Testis (tissue), 3 donors: ENCODE results near the gene ALG9. TPM values are rescaled to one million over a fixed set of nuclear protein-coding genes. Genes with fewer than 3 reads are reported as not detected.

Experiments
- DNase-seq: peaks from one replicate; pipeline ENCODE4 v3.0.0-alpha.2; 2019
- H3K27ac ChIP-seq, 2 donors: fragments of 200-600 bp; sonication (generic); one replicate each; pipeline ENCODE4 v1.5.1; 2019
- H3K27me3 ChIP-seq: fragments of 200-600 bp; sonication (generic); one replicate; pipeline ENCODE4 v1.5.1; 2019
- H3K36me3 ChIP-seq: fragments of 200-600 bp; sonication (generic); one replicate; pipeline ENCODE4 v1.5.1; 2017; ENCODE audit warnings: low read depth; ENCODE audit errors: missing control alignments
- H3K4me1 ChIP-seq: fragments of 200-600 bp; sonication (generic); one replicate; pipeline ENCODE4 v1.5.1; 2019
- H3K4me3 ChIP-seq, 2 donors: fragments of 200-600 bp; sonication (generic); one replicate each; pipeline ENCODE4 v1.5.1; 2017 to 2019
- H3K9me3 ChIP-seq: fragments of 200-600 bp; sonication (generic); one replicate; pipeline ENCODE4 v1.5.1; 2017
- CTCF ChIP-seq, 3 experiments: fragments of 450-650 bp in 2 of 3; fragments of 200-600 bp in 1 of 3; sonication (generic) in 1 of 3; IDR thresholded peaks; one replicate each; pipeline ENCODE4 v1.5.1; 2016 to 2019; ENCODE audit warnings: antibody characterized with exemption in 3 of 3, mild to moderate bottlenecking in 2 of 3, moderate library complexity in 1 of 3
- POLR2A ChIP-seq: fragments of 450-650 bp; IDR thresholded peaks from one replicate; pipeline ENCODE4 v1.6.1; 2017; ENCODE audit warnings: antibody characterized with exemption, mild to moderate bottlenecking, moderate library complexity
- WGBS, 2 donors: methylation state at CpG; one replicate each; pipeline ENCODE4 v1.1.5; 2018; 5-methylcytosine and 5-hydroxymethylcytosine counted together
- intact Hi-C: fragments of 100-400 bp; cut with DNase I; formaldehyde crosslinking; loops from one replicate; pipeline ENCODE4 v1.15.1; 2023; ENCODE audit warnings: low total_unique reads
- polyA plus RNA-seq: library from polyadenylated mRNA; stranded (reverse); fragments of 350-450 nt; fragmentation: Illumina TruSeq; extraction: RNeasy Lipid Tissue Mini Kit (QIAGEN cat#74804); gene quantifications from one replicate; pipeline ENCODE4 v1.2.3, GENCODE V29; 2014; ENCODE audit warnings: low read depth, low replicate concordance; ENCODE audit not compliant: insufficient read depth
- total RNA-seq, 2 donors: library from RNA; depleted of rRNA; stranded (reverse); fragments of >200 nt; gene quantifications; one replicate each; pipeline ENCODE4 v1.2.3, GENCODE V29; 2016

The ALG9 gene
- total and polyA plus RNA-seq, 3 donors from 2014 or later, result 40.1 to 42.0 (median 41.3) TPM

DNA sequence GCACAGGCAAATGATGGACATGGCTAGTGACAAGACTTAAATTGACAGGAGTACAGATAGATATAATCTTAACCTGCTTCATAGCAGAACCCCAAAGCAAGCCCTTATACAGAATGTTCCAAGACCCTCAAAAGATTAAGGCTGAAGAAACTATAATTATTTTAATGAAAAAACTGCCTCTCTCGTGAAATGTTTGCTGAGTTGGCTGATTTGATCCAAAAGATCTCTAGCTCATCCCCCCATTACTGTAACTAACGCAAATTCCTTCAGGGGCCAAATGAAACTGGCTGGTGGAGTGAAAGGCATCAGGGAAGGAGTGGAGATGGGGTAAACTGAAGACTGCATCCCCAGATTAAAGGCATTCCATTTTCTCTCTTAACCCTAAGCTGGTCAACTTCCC lies 19.3 kb downstream of the ALG9 start:
- TF ChIP-seq CTCF (IDR thresholded peaks at IDR 0.05), result no peak
- TF ChIP-seq POLR2A, result no peak
- H3K36me3 ChIP-seq, result no peaks in the 10 kb centered on the region
- WGBS, 2 donors, result 70 to 86% methylated on average over 2 of the region's 2 CpGs

GRCh38 chr11:111851636-111852035 lies 19.7 kb downstream of the ALG9 start:
- intact Hi-C loops, result no loop called here
- no peak for DNase-seq

More for the DNA sequence above, 19.3 kb downstream of the ALG9 start:
- no peaks in the 10 kb centered on the region for H3K4me1 ChIP-seq
- H3K4me3 ChIP-seq, result no peak overlapping the region
- intact Hi-C loops, result no loop called here
- no peaks in the 10 kb centered on the region for H3K27me3 ChIP-seq
- H3K9me3 ChIP-seq, result no peaks in the 10 kb centered on the region
- DNase-seq, result no peak
- H3K27ac ChIP-seq, result no peak overlapping the region

DNA sequence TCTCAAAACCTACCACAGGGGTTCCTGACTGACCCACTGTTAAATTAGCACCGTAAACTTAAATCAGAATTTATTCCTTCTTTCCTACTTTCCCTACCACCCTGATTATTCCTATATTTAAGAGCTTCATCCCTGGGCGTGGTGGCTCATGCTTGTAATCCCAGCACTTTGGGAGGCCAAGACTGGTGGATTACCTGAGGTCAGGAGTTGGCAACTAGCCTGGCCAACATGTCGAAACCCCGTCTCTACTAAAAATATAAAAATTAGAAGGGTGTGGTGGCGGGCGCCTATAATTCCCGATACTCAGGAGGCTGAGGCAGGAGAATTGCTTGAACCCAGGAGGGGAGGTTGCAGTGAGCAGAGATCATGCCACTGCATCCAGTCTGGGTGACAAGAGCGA lies 20.3 kb downstream of the ALG9 start:
- no peak for DNase-seq
- H3K36me3 ChIP-seq, result no peaks in the 10 kb centered on the region
- H3K4me3 ChIP-seq, result no peak overlapping the region
- H3K27ac ChIP-seq, result no peak overlapping the region
- TF ChIP-seq CTCF (IDR thresholded peaks at IDR 0.05) (no peak), POLR2A (no peak)
- H3K9me3 ChIP-seq, result no peaks in the 10 kb centered on the region
- no peaks in the 10 kb centered on the region for H3K4me1 ChIP-seq
- no peaks in the 10 kb centered on the region for H3K27me3 ChIP-seq
- intact Hi-C loops, result no loop called here
- 95 to 96% methylated on average over 8 of the region's 8 CpGs for WGBS, 2 donors

More at GRCh38 chr11:111851636-111852035, 19.7 kb downstream of the ALG9 start:
- H3K4me1 ChIP-seq, result no peaks in the 10 kb centered on the region
- peak in 1 of 3 experiments; percentile 18 for TF ChIP-seq CTCF (IDR thresholded peaks at IDR 0.05)
- no peak for TF ChIP-seq POLR2A
- no peak overlapping the region for H3K4me3 ChIP-seq
- H3K27ac ChIP-seq, result no peak overlapping the region
- H3K9me3 ChIP-seq, result no peaks in the 10 kb centered on the region
- no peaks in the 10 kb centered on the region for H3K27me3 ChIP-seq
- no peaks in the 10 kb centered on the region for H3K36me3 ChIP-seq

DNA sequence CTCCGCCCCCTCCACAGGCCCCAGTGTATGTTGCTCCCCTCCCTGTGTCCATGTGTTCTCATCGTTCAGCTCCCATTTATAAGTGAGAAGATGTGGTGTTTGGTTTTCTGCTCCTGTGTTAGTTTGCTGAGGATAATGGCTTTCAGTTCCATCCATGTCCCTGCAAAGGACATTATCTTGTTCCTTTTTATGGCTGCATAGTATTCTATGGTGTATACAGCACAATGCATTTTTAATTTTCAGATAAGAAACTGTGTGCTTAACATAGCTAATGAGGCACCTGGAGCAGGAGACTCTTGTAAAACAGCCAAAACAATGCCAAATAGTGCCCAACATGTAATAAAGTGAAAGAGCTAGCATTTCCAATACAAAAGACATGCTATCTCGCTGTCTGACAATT lies 21.8 kb downstream of the ALG9 start:
- 95 to 100% methylated on average over 3 of the region's 3 CpGs for WGBS, 2 donors
- H3K9me3 ChIP-seq, result no peaks in the 10 kb centered on the region
- no peaks in the 10 kb centered on the region for H3K4me1 ChIP-seq
- H3K36me3 ChIP-seq, result no peaks in the 10 kb centered on the region
- no peaks in the 10 kb centered on the region for H3K27me3 ChIP-seq
- intact Hi-C loops, result loop anchor here (10.0 kb wide), 1 partner anchor 285 kb away; no protein-coding TSS in a partner anchor
- no peak for DNase-seq
- TF ChIP-seq CTCF (IDR thresholded peaks at IDR 0.05) (no peak), POLR2A (no peak)
- no peak overlapping the region for H3K27ac ChIP-seq
- no peak overlapping the region for H3K4me3 ChIP-seq

GRCh38 chr11:111846636-111847035 lies 24.7 kb downstream of the ALG9 start:
- Histone ChIP-seq H3K4me3 (no peak overlapping the region), H3K27me3 (no peaks in the 10 kb centered on the region), H3K36me3 (no peaks in the 10 kb centered on the region), H3K4me1 (no peaks in the 10 kb centered on the region), H3K27ac (no peak overlapping the region), H3K9me3 (no peaks in the 10 kb centered on the region)
- no peak for DNase-seq
- intact Hi-C loops, result loop anchor here (10.0 kb wide), 1 partner anchor 282 kb away; no protein-coding TSS in a partner anchor
- TF ChIP-seq CTCF (IDR thresholded peaks at IDR 0.05) (no peak), POLR2A (no peak)
- WGBS, 2 donors, result 50 to 59% methylated on average over 1 of the region's 1 CpG
